Suppressor macrophage treated with lipopolysaccharide for 1 hour (primary cell): ENCODE data around the gene WDR59.
"Not testable (repeated sequence)": the region's sequence is repeated elsewhere in the genome, so short reads cannot be mapped to it uniquely, and the experiment has no call there.

ENCODE experiments used
- DNase-seq, 3 donors: peaks; one replicate each; pipeline ENCODE4 v3.0.0-alpha.2; 2020 to 2022

Gene WDR59

DNA sequence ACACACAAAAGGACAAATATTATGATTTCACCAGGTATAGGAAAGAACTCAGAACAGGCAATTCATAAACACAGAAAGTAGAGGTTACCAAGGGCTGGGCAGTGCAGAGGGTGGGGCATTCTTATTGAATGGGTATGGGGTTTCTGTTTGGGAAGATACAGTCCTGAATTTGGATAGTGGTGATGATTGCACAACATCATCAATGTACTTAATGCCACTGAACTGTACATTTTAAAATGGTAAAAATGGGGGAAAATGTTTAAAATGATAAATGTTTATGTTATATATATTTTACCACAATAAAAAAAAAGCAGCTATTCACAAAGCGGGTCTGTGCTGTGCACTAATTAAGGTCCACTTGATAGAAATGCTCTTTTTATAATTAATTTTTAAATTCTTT, 137.7 kb downstream of the WDR59 start:
- no peak for DNase-seq

DNA sequence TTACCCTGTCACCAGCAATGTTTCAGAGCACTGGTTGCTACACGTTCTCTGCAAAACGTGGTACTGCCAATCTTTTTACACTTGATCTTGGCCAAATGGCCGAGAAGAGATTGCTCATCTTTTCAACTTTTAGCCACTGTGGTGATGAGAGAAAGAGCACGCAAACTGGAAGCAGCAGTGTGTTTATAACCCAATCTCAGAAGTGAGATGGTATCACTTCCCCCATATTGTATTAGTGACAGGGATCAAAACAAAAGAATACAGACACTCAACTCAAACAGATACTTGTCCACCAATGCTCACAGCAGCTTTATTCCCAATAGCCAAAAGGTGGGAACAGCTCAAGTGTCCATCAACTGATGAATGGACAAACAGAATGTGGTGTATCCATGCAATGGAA, 138.2 kb downstream of the WDR59 start:
- DNase-seq = no peak

DNA sequence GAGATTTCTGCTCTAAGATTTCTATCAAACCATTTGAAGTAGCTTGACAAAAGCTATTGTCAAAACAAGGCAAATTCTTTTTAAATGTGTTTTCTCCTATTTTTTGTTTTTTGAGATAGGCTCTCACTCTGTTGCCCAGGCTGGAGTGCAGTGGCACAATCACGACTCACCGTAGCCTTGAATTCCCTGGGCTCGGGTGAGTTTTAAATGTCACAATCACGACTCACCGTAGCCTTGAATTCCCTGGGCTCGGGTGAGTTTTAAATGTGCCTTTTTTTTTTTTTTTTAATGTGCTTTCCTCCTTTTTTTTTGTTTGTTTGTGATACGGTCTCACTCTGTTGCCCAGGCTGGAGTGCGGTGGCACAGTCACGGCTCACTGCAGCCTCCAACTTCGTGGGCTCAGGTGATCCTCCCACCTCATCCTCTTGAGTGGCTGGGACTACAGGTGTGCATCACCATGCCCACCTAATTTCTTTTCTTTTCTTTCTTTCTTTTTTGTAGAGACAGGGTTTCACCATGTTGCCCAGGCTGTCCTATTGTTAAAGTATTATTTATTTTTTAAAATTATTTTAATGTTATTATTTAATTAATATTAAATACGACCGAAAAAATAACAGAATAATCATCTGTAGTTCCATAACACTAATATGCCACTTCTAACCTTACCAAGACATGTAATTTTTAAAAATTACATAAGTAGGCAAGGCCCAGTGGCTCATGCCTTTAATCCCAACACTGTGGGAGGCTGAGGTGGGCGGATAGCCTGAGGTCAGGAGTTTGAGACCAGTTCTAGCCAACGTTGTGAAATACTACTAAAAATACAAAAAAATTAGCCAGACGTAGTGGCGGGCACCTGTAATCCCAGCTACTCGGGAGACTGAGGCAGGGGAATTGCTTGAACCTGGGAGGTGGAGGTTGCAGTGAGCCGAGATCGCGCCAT, 140.6 kb downstream of the WDR59 start:
- peak in 2 of 3 donors; percentile 68 to 73 for DNase-seq

DNA sequence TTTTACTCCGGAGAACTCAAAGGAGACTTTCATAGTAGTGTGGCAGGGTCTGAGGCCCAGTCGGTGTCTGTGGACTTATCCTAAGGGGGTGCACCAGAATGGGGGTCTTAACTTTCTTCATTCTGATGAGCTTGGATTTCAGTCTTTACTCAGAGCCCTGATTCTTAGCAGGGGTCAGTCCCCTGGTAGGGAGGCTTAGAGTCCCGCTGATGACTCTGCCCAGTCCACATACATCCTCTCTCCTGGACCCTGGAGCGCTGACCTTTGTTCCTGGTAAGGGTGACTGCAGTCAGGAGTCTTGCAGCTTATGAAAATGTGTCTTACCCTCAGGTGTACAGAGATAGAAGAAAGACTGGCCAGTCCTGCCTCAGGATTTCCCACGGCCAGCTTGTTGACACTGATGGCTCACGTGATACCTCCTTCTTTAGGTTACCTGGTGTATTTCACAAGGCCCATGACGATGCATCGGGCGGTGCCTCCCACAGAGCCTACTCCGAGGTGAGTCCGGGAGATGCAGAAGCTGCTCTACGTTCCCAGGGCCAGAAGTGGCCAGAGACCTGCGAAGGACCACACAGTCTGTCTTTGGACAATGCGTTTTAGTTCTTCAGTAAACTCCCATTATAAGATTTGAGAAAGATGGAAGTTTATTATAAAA, 141.4 kb downstream of the WDR59 start:
- DNase-seq = not testable (repeated sequence)

DNA sequence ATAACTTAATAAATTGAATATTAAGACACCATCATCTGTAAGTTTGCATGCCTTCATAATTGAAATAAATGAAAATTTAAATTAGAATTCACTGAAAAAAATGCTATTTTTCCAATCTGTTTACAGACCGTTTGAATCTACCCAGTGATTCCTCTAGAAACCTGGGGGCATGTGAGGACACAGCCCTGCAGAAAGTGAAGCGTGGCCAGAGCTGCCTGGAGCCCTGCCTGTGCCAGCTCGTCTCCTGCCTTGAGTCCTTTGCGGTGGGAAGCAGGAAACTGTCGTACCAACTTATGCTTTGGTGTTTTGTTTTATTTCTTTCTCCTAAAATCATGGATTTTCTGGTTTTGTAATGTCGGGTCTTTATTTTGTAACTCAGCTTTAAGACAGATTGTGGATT, 142.5 kb downstream of the WDR59 start:
- DNase-seq = no peak

DNA sequence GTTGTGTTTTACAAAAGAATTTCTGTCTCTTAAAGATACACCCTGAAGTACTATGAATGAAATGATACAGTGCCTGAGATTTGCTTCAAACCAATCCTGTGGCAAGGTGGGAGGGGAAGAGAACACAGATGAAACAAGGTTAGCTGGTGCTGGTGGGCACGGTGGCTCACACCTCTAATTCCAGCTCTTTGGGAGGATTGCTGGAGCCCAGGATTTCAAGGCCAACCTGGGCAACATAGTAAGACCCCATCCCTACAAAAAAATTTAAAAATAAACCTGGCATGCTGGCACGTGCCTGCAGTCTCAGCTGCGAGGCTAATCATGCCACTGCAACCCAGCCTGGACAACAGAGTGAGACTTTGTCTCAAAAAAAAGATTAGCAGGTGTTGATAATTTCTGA, 143.0 kb downstream of the WDR59 start:
- no peak for DNase-seq

DNA sequence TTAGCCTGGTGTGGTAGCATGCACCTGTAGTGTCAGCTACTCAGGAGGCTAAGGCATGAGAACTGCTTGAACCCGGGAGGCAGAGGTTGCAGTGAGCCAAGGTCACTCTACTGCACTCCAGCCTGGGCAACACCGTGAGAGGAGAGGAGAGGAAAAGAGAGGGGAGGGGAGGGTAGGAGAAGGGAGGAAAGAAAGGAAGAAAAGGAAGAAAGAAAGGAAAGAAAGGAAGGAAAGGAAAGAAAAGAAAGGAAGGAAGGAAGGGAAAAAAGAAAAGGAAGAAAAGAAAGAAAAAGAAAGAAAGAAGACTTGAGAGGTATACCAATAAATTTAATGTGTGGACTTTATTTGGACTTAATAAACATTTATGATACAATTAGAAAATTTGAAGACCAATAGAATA, 143.5 kb downstream of the WDR59 start:
- DNase-seq = no peak

DNA sequence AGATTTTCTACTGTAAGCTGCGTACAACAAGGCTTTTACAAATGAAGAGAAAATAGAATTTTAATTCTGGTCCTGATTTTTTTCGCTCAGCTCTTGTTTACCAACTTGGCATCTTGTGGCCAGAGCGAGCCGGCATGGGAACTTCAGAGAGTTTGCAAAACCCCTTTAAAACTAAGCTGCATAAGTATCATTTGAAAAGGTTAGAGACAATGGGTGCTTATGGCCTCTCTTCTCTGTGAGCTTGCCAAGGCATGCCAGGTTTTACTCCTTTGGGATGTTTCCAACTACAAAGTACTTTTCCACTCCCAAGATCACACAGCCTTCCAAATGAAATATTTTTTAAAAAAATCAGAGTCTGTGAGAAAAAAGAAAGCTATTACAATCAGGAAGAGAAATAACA, 147.9 kb downstream of the WDR59 start:
- DNase-seq = no peak

DNA sequence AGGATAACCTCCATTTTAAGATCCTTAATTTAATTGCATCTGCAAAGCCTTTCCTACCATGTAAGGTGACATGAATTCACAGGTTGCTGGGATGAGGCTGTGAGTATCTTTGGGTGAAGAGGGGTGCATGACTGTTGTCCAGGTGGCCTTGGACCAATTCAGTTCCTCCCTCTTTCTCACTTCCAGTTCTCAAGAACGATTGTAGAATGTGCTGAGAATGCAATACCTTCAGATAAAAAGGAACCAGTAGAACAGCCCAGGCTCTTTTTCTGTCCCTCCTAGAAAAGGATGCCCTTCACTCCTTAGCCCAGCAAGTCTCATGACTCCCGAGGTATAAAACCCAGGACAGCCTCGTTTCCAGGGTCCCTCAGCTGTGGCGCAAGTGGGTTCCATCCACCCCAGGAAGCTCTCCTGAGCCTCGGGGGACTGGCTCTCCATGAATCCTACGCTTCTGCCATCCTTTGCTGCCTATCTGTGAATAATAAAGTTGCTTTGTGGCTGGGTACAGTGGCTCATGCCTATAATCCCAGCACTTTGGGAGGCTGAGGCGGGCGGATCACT, 148.7 kb downstream of the WDR59 start:
- DNase-seq = no peak

DNA sequence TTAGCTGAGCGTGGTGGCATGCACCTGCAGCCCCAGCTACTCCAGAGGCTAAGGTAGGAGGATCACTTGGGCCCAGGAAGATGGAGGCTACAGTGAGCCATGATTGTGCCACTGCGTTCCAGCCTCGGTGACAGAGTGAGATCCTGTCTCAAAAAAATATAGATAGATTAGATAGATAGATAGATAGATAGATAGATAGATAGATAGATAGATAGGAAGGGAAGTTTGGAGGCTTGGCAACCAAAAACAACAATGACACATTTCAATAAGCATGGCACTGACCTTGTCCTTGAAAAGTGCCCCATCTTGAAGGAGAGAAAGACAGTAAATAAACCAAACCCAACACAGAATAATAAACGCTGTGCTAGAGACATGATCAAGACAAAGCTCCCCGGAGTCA, 152.7 kb downstream of the WDR59 start:
- DNase-seq = no peak

DNA sequence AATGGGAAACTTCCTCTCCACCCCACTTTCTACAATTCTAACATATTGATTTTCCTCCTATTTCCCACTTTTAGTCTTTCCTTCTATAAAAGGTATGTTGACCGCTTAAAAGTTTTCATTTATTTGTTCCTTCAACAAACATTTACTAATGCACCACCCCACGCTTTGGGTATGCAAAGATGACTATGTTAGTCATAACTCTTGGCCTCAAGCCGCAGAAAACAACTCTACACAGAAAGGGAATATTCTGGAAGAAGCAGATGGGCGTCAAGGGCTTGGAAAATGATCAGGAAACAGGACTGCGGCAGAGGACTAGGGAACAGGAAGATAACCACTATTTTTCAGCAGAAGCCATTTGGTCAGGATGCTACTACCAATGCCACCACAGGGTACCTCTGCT, 153.5 kb downstream of the WDR59 start:
- no peak for DNase-seq

DNA sequence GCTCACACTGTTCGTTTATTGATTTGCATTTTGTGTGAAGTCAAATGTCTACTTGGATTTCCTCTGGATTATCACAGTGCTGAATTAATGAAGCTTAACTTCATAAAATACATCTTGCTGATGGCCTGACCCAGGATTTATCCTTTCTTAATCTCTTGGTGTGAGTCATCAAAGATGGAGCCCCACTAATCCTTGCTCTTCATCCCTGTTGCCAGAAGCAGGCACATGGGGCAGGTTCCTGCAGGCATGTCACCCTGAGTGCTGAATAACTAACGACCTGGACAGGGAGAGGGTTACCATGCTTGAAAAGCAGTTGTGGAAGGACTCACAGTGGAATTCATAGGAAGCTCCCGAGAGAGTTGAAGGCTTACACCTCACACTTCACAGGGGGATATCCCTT, 154.3 kb downstream of the WDR59 start:
- no peak for DNase-seq

DNA sequence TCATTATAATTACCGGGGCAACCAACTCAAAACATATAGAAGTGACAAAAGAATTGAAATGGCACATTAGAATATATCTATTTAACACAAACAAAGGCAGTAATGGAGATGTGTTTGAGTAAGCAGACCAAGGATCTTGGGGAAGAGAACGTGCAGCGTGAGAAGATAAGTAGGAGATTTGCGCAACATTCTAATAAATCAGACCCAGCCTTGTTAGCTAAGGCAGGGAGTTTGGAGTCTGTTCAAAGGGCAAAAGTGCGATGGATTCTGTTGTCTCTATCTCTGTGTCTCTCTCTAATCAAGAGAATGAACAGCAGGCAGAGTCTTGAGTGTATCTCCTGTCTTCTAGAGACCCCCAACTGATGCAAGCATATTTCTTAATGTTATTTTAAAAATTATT, 155.3 kb downstream of the WDR59 start:
- no peak for DNase-seq

DNA sequence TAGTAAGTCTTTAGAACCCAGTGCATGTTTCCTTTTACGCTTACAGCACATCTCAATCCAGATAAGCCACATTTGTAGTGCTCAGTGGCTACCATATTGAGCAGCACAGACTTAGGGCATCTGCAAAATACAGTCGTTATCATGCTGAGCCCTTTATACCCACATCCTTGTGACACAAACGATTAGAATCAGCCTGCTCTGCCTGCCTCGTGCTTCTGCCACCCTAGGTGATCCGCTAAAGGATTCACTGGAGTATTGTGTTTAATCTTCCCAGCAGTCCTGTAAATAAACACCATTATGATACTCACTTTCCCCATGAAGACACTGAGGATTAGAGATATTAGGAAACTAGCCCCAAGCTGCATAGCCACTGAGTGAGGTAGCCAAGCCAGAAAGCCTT, 159.0 kb downstream of the WDR59 start:
- DNase-seq = no peak

DNA sequence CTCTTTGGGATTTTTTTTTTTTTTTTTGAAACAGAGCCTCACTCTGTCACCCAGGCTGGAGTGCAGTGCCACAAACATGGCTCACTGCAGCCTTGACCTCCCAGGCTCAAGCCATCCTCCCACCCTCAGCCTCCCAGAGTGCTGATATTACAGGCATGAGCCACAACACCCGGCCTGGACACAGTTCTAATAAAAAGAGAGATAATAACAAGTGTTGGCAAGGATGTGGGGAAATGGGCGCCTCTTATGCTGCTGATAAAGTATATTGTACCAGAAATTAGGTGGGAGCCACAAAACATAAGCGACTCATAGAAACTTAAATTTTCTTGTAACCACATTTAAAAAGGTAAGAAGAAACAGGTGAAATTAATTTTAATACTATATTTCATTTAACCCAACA, 159.9 kb downstream of the WDR59 start:
- no peak for DNase-seq
